Esophagus muscularis mucosa (tissue), 4 donors: ENCODE measurements around the gene ABCB4. TPM values are rescaled to one million over a fixed set of nuclear protein-coding genes. Genes with fewer than 3 reads are reported as not detected.
"Not testable (repeated sequence)": the region's sequence is repeated elsewhere in the genome, so short reads cannot be mapped to it uniquely, and the experiment has no call there.

Experiments
- DNase-seq: peaks from one replicate; pipeline ENCODE4 v3.0.0-alpha.2; 2017; ENCODE audit errors: extremely low spot score
- H3K27ac ChIP-seq, 4 donors: fragments of 200-600 bp; sonication (generic); replicated peaks in 1 of 4; 1 replicate in 3 of 4; 2 replicates in 1 of 4; pipeline ENCODE4 v1.5.1; 2016 to 2019; ENCODE audit warnings: mild to moderate bottlenecking in 1 of 4
- H3K27me3 ChIP-seq, 4 donors: fragments of 200-600 bp; sonication (generic); one replicate each; pipeline versions ENCODE4 v1.5.1 to v1.6.0; 2016 to 2019
- H3K36me3 ChIP-seq, 4 donors: fragments of 200-600 bp; sonication (generic); one replicate each; pipeline ENCODE4 v1.5.1; 2016 to 2019
- H3K4me1 ChIP-seq, 4 donors: fragments of 200-600 bp; sonication (generic); one replicate each; pipeline ENCODE4 v1.5.1; 2016 to 2019
- H3K4me3 ChIP-seq, 4 donors: fragments of 200-600 bp; sonication (generic); 1 replicate in 2 of 4; 2 replicates in 2 of 4; pipeline ENCODE4 v1.5.1; 2016 to 2019; ENCODE audit warnings: mild to moderate bottlenecking in 4 of 4, moderate library complexity in 1 of 4
- H3K9me3 ChIP-seq, 4 donors: fragments of 200-600 bp; sonication (generic); 1 replicate in 3 of 4; 2 replicates in 1 of 4; pipeline ENCODE4 v1.5.1; 2016 to 2019
- CTCF ChIP-seq, 3 experiments: fragments of 200-600 bp in 2 of 3; fragments of 450-650 bp in 1 of 3; sonication (generic) in 2 of 3; IDR thresholded peaks; one replicate each; pipeline ENCODE4 v1.5.1; 2017 to 2019; ENCODE audit warnings: antibody characterized with exemption in 3 of 3, mild to moderate bottlenecking in 2 of 3, moderate library complexity in 1 of 3
- EP300 ChIP-seq: sonication (generic); formaldehyde crosslinking; IDR thresholded peaks from one replicate; pipeline ENCODE4 v1.6.1; 2017; ENCODE audit warnings: antibody characterized with exemption
- POLR2A ChIP-seq: fragments of 450-650 bp; IDR thresholded peaks from one replicate; pipeline ENCODE4 v1.6.1; 2017; ENCODE audit warnings: antibody characterized with exemption, moderate library complexity, mild to moderate bottlenecking, low read depth
- POLR2AphosphoS5 ChIP-seq, 2 donors: sonication (generic); formaldehyde crosslinking; IDR thresholded peaks; one replicate each; pipeline ENCODE4 v1.6.1; 2017; ENCODE audit warnings: antibody characterized with exemption in 2 of 2
- WGBS: methylation state at CpG from one replicate; pipeline ENCODE4 v1.1.5; 2018; 5-methylcytosine and 5-hydroxymethylcytosine counted together
- intact Hi-C: fragments of 100-400 bp; cut with DNase I; formaldehyde crosslinking; loops from one replicate; pipeline ENCODE4 v1.15.1; 2023
- total RNA-seq, 4 donors: library from RNA; depleted of rRNA; stranded (reverse); fragments of >200 nt; gene quantifications; one replicate each; pipeline versions ENCODE4 v1.1.0 to v1.2.1, GENCODE V29; 2016

The ABCB4 gene
- total RNA-seq, 4 donors from 2014 or later: 0.66 to 1.4 (median 1.1) TPM

GRCh38 chr7:87474533-87475358, 734 bp downstream of the ABCB4 start:
- H3K4me1 ChIP-seq: peaks cover 0 to 23% (median 15%) of the 10 kb centered on the region in 4 donors
- no peaks in the 10 kb centered on the region for H3K36me3 ChIP-seq
- H3K9me3 ChIP-seq: no peaks in the 10 kb centered on the region
- peaks cover 0 to 16% (median 2%) of the 10 kb centered on the region in 4 donors for H3K27me3 ChIP-seq
- H3K27ac ChIP-seq: peak overlapping the region in 2 of 4 donors; percentile 7 to 33
- WGBS: 38% methylated on average over 14 of the region's 14 CpGs
- H3K4me3 ChIP-seq: peak overlapping the region; percentile 56 to 64 (median 56)
- no peak for DNase-seq
- intact Hi-C loops: no loop called here
- TF ChIP-seq POLR2A: no peak
- no peak for TF ChIP-seq CTCF (IDR thresholded peaks at IDR 0.05)
- no peak for TF ChIP-seq EP300
- no peak for TF ChIP-seq POLR2AphosphoS5 (IDR thresholded peaks at IDR 0.05)

- intact Hi-C loops: no loop called here
- Histone ChIP-seq H3K9me3 (no peaks in the 10 kb centered on the region), H3K4me1 (peaks cover 0 to 23% (median 15%) of the 10 kb centered on the region in 4 donors), H3K4me3 (peak overlapping the region in 2 of 4 donors; percentile 56 to 57), H3K27me3 (peaks cover 0 to 16% (median 2%) of the 10 kb centered on the region in 4 donors), H3K27ac (no peak overlapping the region), H3K36me3 (no peaks in the 10 kb centered on the region)
- no peak for TF ChIP-seq EP300
- no peak for TF ChIP-seq POLR2A
- TF ChIP-seq POLR2AphosphoS5 (IDR thresholded peaks at IDR 0.05): no peak
- TF ChIP-seq CTCF (IDR thresholded peaks at IDR 0.05): no peak
- no peak for DNase-seq
- WGBS: 32% methylated on average over 2 of the region's 2 CpGs
Measured at GRCh38 chr7:87473986-87474385, 1.5 kb downstream of the ABCB4 start.

GRCh38 chr7:87473192-87473591, 2.3 kb downstream of the ABCB4 start:
- Histone ChIP-seq H3K27me3 (peaks cover 0 to 16% (median 2%) of the 10 kb centered on the region in 4 donors), H3K36me3 (no peaks in the 10 kb centered on the region), H3K9me3 (no peaks in the 10 kb centered on the region), H3K27ac (no peak overlapping the region), H3K4me1 (peaks cover 0 to 23% (median 15%) of the 10 kb centered on the region in 4 donors), H3K4me3 (no peak overlapping the region)
- intact Hi-C loops: no loop called here
- no peak for TF ChIP-seq CTCF (IDR thresholded peaks at IDR 0.05)
- no peak for TF ChIP-seq EP300
- no peak for TF ChIP-seq POLR2AphosphoS5 (IDR thresholded peaks at IDR 0.05)
- no peak for TF ChIP-seq POLR2A
- DNase-seq: no peak
- 74% methylated on average over 2 of the region's 2 CpGs for WGBS

- intact Hi-C loops: no loop called here
- Histone ChIP-seq H3K4me1 (peaks cover 0 to 23% (median 15%) of the 10 kb centered on the region in 4 donors), H3K36me3 (no peaks in the 10 kb centered on the region), H3K27ac (no peak overlapping the region), H3K4me3 (no peak overlapping the region), H3K27me3 (peaks cover 0 to 13% (median 2%) of the 10 kb centered on the region in 4 donors), H3K9me3 (no peaks in the 10 kb centered on the region)
- 84% methylated on average over 2 of the region's 2 CpGs for WGBS
- TF ChIP-seq CTCF (IDR thresholded peaks at IDR 0.05) (no peak), EP300 (no peak), POLR2AphosphoS5 (IDR thresholded peaks at IDR 0.05) (no peak), POLR2A (no peak)
- no peak for DNase-seq
Measured at GRCh38 chr7:87471473-87471872, 4.0 kb downstream of the ABCB4 start.

- DNase-seq, H3K27ac ChIP-seq, H3K36me3 ChIP-seq, H3K27me3 ChIP-seq, H3K4me1 ChIP-seq, H3K4me3 ChIP-seq, H3K9me3 ChIP-seq, intact Hi-C loops: not testable (repeated sequence)
Measured at GRCh38 chr7:87469204-87469603, 6.3 kb downstream of the ABCB4 start.

- H3K9me3 ChIP-seq, H3K27ac ChIP-seq, DNase-seq, H3K36me3 ChIP-seq, intact Hi-C loops, H3K4me1 ChIP-seq, H3K27me3 ChIP-seq, H3K4me3 ChIP-seq: not testable (repeated sequence)
- 78% methylated on average over 7 of the region's 7 CpGs for WGBS
Measured at GRCh38 chr7:87465534-87465880, 10.0 kb downstream of the ABCB4 start.

- DNase-seq, intact Hi-C loops, H3K36me3 ChIP-seq, H3K4me3 ChIP-seq, H3K27me3 ChIP-seq, H3K4me1 ChIP-seq, H3K9me3 ChIP-seq, H3K27ac ChIP-seq: not testable (repeated sequence)
- WGBS: 67% methylated on average over 16 of the region's 16 CpGs
Measured at GRCh38 chr7:87464830-87465533, 10.5 kb downstream of the ABCB4 start.
